GM12878 (cell line): ENCODE data around the gene CLPSL1. TPM values are rescaled to one million over a fixed set of nuclear protein-coding genes. Genes with fewer than 3 reads are reported as not detected.

ENCODE experiments used
- BMI1 ChIP-seq: fragments of 450-650 bp; IDR thresholded peaks from 2 replicates; pipeline ENCODE4 v1.6.1; 2016; ENCODE audit warnings: mild to moderate bottlenecking, moderate library complexity, borderline replicate concordance
- CBX5 ChIP-seq: sonication (generic); IDR thresholded peaks from 2 replicates; pipeline ENCODE4 v1.6.1; 2016; ENCODE audit warnings: low read depth, moderate library complexity, mild to moderate bottlenecking, inconsistent platforms
- CHD2 ChIP-seq: IDR thresholded peaks from 2 replicates; pipeline ENCODE4 v1.6.1; 2011; ENCODE audit warnings: low read depth, low read length, improper control_type of control experiment, borderline replicate concordance
- CREB1 ChIP-seq: IDR thresholded peaks from 2 replicates; pipeline ENCODE4 v1.6.1; 2012; ENCODE audit warnings: low read depth, mild to moderate bottlenecking, inconsistent platforms
- CREM ChIP-seq: IDR thresholded peaks from 2 replicates; pipeline ENCODE4 v1.6.1; 2014; ENCODE audit warnings: antibody characterized with exemption, low read depth
- DPF2 ChIP-seq: fragments of 450-650 bp; IDR thresholded peaks from 2 replicates; pipeline ENCODE4 v1.6.1; 2017; ENCODE audit warnings: mild to moderate bottlenecking
- ETV6 ChIP-seq, 2 experiments: fragments of 450-650 bp in 1 of 2; IDR thresholded peaks in 1 of 2; conservative IDR thresholded peaks in 1 of 2; 2 replicates each; pipeline ENCODE4 v1.6.1; 2014; ENCODE audit warnings: antibody characterized with exemption in 1 of 2, borderline replicate concordance in 1 of 2, low read depth in 1 of 2, mild to moderate bottlenecking in 1 of 2, moderate library complexity in 1 of 2
- GABPA ChIP-seq: IDR thresholded peaks from 2 replicates; pipeline ENCODE4 v1.6.1; 2014; ENCODE audit warnings: antibody characterized with exemption, low read depth, mild to moderate bottlenecking, inconsistent platforms
- IKZF2 ChIP-seq, 2 experiments: fragments of 450-650 bp; IDR thresholded peaks; 2 replicates each; pipeline ENCODE4 v1.6.1; 2017; ENCODE audit warnings: mild to moderate bottlenecking in 2 of 2, moderate library complexity in 2 of 2
- IRF3 ChIP-seq: fragments of 450-650 bp; IDR thresholded peaks from 2 replicates; pipeline ENCODE4 v1.6.1; 2014; ENCODE audit warnings: mild to moderate bottlenecking
- MTA3 ChIP-seq: IDR thresholded peaks from 2 replicates; pipeline ENCODE4 v1.6.1; 2012; ENCODE audit warnings: low read length, inconsistent platforms, borderline replicate concordance
- NRF1 ChIP-seq: conservative IDR thresholded peaks from 2 replicates; pipeline ENCODE4 v1.6.1; 2011; ENCODE audit warnings: mild to moderate bottlenecking, low read depth, low read length, improper control_type of control experiment
- PRDM15 ChIP-seq: fragments of 450-650 bp; formaldehyde crosslinking; IDR thresholded peaks from 2 replicates; pipeline ENCODE4 v1.4.0; 2020; ENCODE audit warnings: mild to moderate bottlenecking, moderate library complexity
- RFX5 ChIP-seq: IDR thresholded peaks from 2 replicates; pipeline ENCODE4 v1.6.1; 2011; ENCODE audit warnings: low read depth, low read length, improper control_type of control experiment
- SMAD1 ChIP-seq: fragments of 450-650 bp; IDR thresholded peaks from 2 replicates; pipeline ENCODE4 v1.6.1; 2018; ENCODE audit warnings: mild to moderate bottlenecking, low read depth; ENCODE audit not compliant: partially characterized antibody
- TCF12 ChIP-seq: IDR thresholded peaks from 2 replicates; pipeline ENCODE4 v1.6.1; 2011; ENCODE audit warnings: low read depth, mild to moderate bottlenecking, low read length
- TCF7 ChIP-seq: IDR thresholded peaks from 2 replicates; pipeline ENCODE4 v1.6.1; 2014; ENCODE audit warnings: antibody characterized with exemption, borderline replicate concordance
- WRNIP1 ChIP-seq: IDR thresholded peaks from 2 replicates; pipeline ENCODE4 v1.6.1; 2011; ENCODE audit warnings: low read depth, low read length, improper control_type of control experiment, borderline replicate concordance
- ZNF622 ChIP-seq: fragments of 450-650 bp; IDR thresholded peaks from 2 replicates; pipeline ENCODE4 v1.6.1; 2017; ENCODE audit warnings: mild to moderate bottlenecking, inconsistent platforms
- polyA plus RNA-seq, 11 experiments: library from polyadenylated mRNA; depleted of rRNA in 4 of 11; unstranded in 6 of 11; stranded (reverse) in 5 of 11; fragments of >200 nt; fragmentation: Nextera tagmentation in 4 of 11; fragmentation: Illumina TruSeq in 1 of 11; extraction: Ambion mirVana in 4 of 11; extraction: Trizol in 1 of 11; gene quantifications; 1 replicate in 1 of 11; 2 replicates in 10 of 11; pipeline versions ENCODE4 v1.2.1 to v1.2.3, GENCODE V29; 2011 to 2016; ENCODE audit warnings: inconsistent platforms in 2 of 11, missing spikeins in 2 of 11, low read depth in 1 of 11
- total RNA-seq, 4 experiments: library from RNA; depleted of rRNA in 3 of 4; stranded (reverse); fragments of >200 nt in 3 of 4; fragmentation: Illumina TruSeq in 1 of 4; extraction: Trizol in 1 of 4; gene quantifications; 2 replicates each; pipeline versions ENCODE4 v1.2.1 to v1.2.3, GENCODE V29; 2013 to 2021
- TF ChIP-seq, protein P1 (sequence below): fragments of 450-650 bp; IDR thresholded peaks from 2 replicates; pipeline ENCODE4 v1.6.1; 2017; ENCODE audit warnings: low read depth, mild to moderate bottlenecking, moderate library complexity
- TF ChIP-seq, protein P2 (sequence below): fragments of 150-350 bp; IDR thresholded peaks from 2 replicates; pipeline ENCODE4 v1.6.1; 2016; ENCODE audit warnings: low read depth, low read length

The CLPSL1 gene
- total and polyA plus RNA-seq, 10 of the 15 experiments (the other 5 are each of a cell fraction or from before 2014, with no cell fraction given): not detected

DNA sequence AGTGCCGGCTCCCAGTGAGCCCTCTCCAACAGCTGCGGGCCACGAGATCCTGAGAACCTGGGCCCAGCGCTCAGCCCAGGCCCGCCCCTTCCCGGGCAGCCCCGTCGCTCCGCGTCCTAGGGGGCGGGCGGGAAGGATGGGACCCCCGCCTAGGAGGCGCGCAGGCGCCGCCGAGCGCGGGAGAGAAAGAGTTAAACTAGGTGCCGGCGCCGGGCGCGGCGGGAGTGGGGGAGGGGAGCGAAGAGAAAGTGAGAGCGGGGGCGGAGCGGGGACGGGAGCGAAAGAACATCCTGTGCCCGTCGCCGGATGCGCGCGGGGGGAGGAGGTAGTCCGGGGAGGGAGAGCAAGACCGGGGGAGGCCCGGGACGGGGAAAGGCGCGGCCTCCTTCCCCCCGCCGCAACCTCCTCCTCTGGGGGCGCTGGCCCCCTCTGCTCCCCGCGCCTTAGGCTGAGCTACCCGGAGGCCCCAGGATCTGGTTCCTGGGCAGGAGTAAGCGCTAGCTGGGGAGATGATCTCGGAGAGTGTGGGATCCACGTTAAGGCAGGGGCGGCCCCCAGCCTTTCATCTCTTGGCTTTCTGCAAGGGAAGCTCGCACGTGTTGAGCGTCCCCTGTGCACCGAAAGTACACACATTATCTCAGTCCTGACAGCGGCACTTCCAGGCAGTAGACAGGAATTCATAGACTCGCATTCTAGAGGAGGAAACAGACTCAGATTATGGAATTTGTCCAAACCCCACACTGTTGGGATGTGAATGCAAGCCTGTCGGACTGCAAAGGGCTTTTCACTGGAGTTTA lies 48.9 kb upstream of the CLPSL1 start (continued):
- TF ChIP-seq CBX5: peak; percentile 81; the same call in 1 of the 2 replicates
- TF ChIP-seq GABPA: no peak
- peak; percentile 83 for TF ChIP-seq DPF2
- TF ChIP-seq RFX5: no peak
- no peak for TF ChIP-seq ZNF622
- TF ChIP-seq NRF1: no peak
- peak; percentile 86; the same call in 1 of the 2 replicates for TF ChIP-seq CHD2
- no peak; a peak in 1 of 4 replicates for TF ChIP-seq ETV6 (conservative IDR thresholded peaks at IDR 0.05 in 1 of 2, IDR thresholded peaks at IDR 0.05 in 1 of 2; ENCODE audit: borderline replicate concordance in 1 of 2, low read depth in 1 of 2)
- no peak for TF ChIP-seq MTA3
- TF ChIP-seq BMI1: no peak
- TF ChIP-seq CREM: no peak; the same call in 1 of the 2 replicates
- no peak for TF ChIP-seq PRDM15 (CRISPR knock-in tag)
- TF ChIP-seq, protein P1, sequence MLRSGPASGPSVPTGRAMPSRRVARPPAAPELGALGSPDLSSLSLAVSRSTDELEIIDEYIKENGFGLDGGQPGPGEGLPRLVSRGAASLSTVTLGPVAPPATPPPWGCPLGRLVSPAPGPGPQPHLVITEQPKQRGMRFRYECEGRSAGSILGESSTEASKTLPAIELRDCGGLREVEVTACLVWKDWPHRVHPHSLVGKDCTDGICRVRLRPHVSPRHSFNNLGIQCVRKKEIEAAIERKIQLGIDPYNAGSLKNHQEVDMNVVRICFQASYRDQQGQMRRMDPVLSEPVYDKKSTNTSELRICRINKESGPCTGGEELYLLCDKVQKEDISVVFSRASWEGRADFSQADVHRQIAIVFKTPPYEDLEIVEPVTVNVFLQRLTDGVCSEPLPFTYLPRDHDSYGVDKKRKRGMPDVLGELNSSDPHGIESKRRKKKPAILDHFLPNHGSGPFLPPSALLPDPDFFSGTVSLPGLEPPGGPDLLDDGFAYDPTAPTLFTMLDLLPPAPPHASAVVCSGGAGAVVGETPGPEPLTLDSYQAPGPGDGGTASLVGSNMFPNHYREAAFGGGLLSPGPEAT: peak; percentile 65; the same call in 1 of the 2 replicates
- peak; percentile 84; the same call in 1 of the 2 replicates for TF ChIP-seq TCF7
- peak; percentile 52 for TF ChIP-seq CREB1
- TF ChIP-seq IRF3: no peak
- no peak for TF ChIP-seq SMAD1
- TF ChIP-seq WRNIP1: no peak
- TF ChIP-seq, protein P2, sequence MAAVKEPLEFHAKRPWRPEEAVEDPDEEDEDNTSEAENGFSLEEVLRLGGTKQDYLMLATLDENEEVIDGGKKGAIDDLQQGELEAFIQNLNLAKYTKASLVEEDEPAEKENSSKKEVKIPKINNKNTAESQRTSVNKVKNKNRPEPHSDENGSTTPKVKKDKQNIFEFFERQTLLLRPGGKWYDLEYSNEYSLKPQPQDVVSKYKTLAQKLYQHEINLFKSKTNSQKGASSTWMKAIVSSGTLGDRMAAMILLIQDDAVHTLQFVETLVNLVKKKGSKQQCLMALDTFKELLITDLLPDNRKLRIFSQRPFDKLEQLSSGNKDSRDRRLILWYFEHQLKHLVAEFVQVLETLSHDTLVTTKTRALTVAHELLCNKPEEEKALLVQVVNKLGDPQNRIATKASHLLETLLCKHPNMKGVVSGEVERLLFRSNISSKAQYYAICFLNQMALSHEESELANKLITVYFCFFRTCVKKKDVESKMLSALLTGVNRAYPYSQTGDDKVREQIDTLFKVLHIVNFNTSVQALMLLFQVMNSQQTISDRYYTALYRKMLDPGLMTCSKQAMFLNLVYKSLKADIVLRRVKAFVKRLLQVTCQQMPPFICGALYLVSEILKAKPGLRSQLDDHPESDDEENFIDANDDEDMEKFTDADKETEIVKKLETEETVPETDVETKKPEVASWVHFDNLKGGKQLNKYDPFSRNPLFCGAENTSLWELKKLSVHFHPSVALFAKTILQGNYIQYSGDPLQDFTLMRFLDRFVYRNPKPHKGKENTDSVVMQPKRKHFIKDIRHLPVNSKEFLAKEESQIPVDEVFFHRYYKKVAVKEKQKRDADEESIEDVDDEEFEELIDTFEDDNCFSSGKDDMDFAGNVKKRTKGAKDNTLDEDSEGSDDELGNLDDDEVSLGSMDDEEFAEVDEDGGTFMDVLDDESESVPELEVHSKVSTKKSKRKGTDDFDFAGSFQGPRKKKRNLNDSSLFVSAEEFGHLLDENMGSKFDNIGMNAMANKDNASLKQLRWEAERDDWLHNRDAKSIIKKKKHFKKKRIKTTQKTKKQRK: no peak
- TF ChIP-seq IKZF2 (IDR thresholded peaks at IDR 0.05): peak; percentile 91 to 92
- TF ChIP-seq TCF12: peak; percentile 57; the same call in 1 of the 2 replicates
